Gastrocnemius medialis (tissue), 4 donors: ENCODE data around the gene SSX4B.
"Not testable (repeated sequence)": the region's sequence is repeated elsewhere in the genome, so short reads cannot be mapped to it uniquely, and the experiment has no call there.

Experiments used
- CTCF ChIP-seq, 5 experiments: fragments of 450-650 bp in 3 of 5; fragments of 200-600 bp in 2 of 5; sonication (generic) in 2 of 5; IDR thresholded peaks in 4 of 5; conservative IDR thresholded peaks in 1 of 5; 1 replicate in 4 of 5; 2 replicates in 1 of 5; pipeline ENCODE4 v1.5.1; 2016 to 2019; ENCODE audit warnings: antibody characterized with exemption in 5 of 5, mild to moderate bottlenecking in 3 of 5, moderate library complexity in 3 of 5
- POLR2A ChIP-seq, 2 donors: fragments of 450-650 bp; IDR thresholded peaks; one replicate each; pipeline ENCODE4 v1.6.1; 2017; ENCODE audit warnings: antibody characterized with exemption in 2 of 2, mild to moderate bottlenecking in 2 of 2, moderate library complexity in 2 of 2

- not testable (repeated sequence) for TF ChIP-seq CTCF (IDR thresholded peaks at IDR 0.05 in 4 of 5, conservative IDR thresholded peaks at IDR 0.05 in 1 of 5); POLR2A (IDR thresholded peaks at IDR 0.05)
These were observed 13.9 kb downstream of the SSX4B start for GRCh38 chrX:48397825-48398224.
